NCI-H146 (cell line): ENCODE results near the gene SPATS2L.

Source experiments
- DNase-seq: peaks from one replicate; lab custom pipeline; 2025; lab: John Stamatoyannopoulos, UW

SPATS2L gene

GRCh38 chr2:200411831-200412230 lies 105.3 kb downstream of the SPATS2L start:
- no peak for DNase-seq

- DNase-seq = no peak
Measured at GRCh38 chr2:200414367-200414766, 107.9 kb downstream of the SPATS2L start.

GRCh38 chr2:200415455-200415854 lies 109.0 kb downstream of the SPATS2L start:
- no peak for DNase-seq

- no peak for DNase-seq
Measured at GRCh38 chr2:200416878-200417277, 110.4 kb downstream of the SPATS2L start.

GRCh38 chr2:200417366-200417765 lies 110.9 kb downstream of the SPATS2L start:
- DNase-seq = no peak

- DNase-seq = no peak
Measured at GRCh38 chr2:200418399-200418798, 111.9 kb downstream of the SPATS2L start.

- no peak for DNase-seq
Measured at GRCh38 chr2:200419325-200419724, 112.8 kb downstream of the SPATS2L start.

GRCh38 chr2:200421270-200421669 lies 114.8 kb downstream of the SPATS2L start:
- no peak for DNase-seq

GRCh38 chr2:200422071-200422470 lies 115.6 kb downstream of the SPATS2L start:
- DNase-seq = no peak

- no peak for DNase-seq
Measured at GRCh38 chr2:200422532-200423261, 116.2 kb downstream of the SPATS2L start.

- no peak for DNase-seq
Measured at GRCh38 chr2:200423541-200423940, 117.0 kb downstream of the SPATS2L start.

- DNase-seq = no peak
Measured at GRCh38 chr2:200425026-200425821, 118.7 kb downstream of the SPATS2L start.

GRCh38 chr2:200426754-200427153 lies 120.3 kb downstream of the SPATS2L start:
- DNase-seq = no peak

GRCh38 chr2:200428961-200429665 lies 122.6 kb downstream of the SPATS2L start:
- no peak for DNase-seq

GRCh38 chr2:200430017-200430416 lies 123.5 kb downstream of the SPATS2L start:
- DNase-seq = no peak

- DNase-seq = no peak
Measured at GRCh38 chr2:200431996-200432705, 125.7 kb downstream of the SPATS2L start.

- no peak for DNase-seq
Measured at GRCh38 chr2:200435379-200435778, 128.9 kb downstream of the SPATS2L start.

GRCh38 chr2:200438251-200438650 lies 131.8 kb downstream of the SPATS2L start:
- no peak for DNase-seq

GRCh38 chr2:200438846-200439245 lies 132.4 kb downstream of the SPATS2L start:
- no peak for DNase-seq

GRCh38 chr2:200439981-200440380 lies 133.5 kb downstream of the SPATS2L start:
- no peak for DNase-seq

GRCh38 chr2:200442471-200442870 lies 136.0 kb downstream of the SPATS2L start:
- no peak for DNase-seq

- no peak for DNase-seq
Measured at GRCh38 chr2:200443376-200443775, 136.9 kb downstream of the SPATS2L start.
